Calu3 (cell line): Measurements from ENCODE around the gene SEC61G. TPM values are rescaled to one million over a fixed set of nuclear protein-coding genes. Genes with fewer than 3 reads are reported as not detected.

ENCODE experiments used
- BruUV-seq: library from RNA; stranded (reverse); fragments of 400-500 nt; replicated peaks from 2 replicates; lab custom pipeline; 2021; lab: Mats Ljungman, UMichigan
- CTCF ChIA-PET: fragments of 300-600 bp; sonication (Branson Sonifier 250); formaldehyde crosslinking; loops from one replicate; lab custom pipeline; 2022; ENCODE audit warnings: antibody characterized with exemption; lab: Charles Lee
- DNase-seq: peaks from one replicate; pipeline ENCODE4 v3.0.0; 2022
- H3K27ac Mint-ChIP-seq: one replicate; pipeline ENCODE4 v1.8.0; 2022; ENCODE audit warnings: mixed read lengths; ENCODE audit not compliant: unreplicated experiment
- H3K27me3 Mint-ChIP-seq: one replicate; pipeline ENCODE4 v1.8.0; 2022; ENCODE audit warnings: mixed read lengths; ENCODE audit not compliant: unreplicated experiment
- H3K36me3 Mint-ChIP-seq: one replicate; pipeline ENCODE4 v1.8.0; 2022; ENCODE audit warnings: mild to moderate bottlenecking, moderate library complexity, mixed read lengths; ENCODE audit not compliant: insufficient read depth, unreplicated experiment
- H3K4me1 Mint-ChIP-seq: one replicate; pipeline ENCODE4 v1.8.0; 2022; ENCODE audit warnings: mild to moderate bottlenecking, low read depth, mixed read lengths; ENCODE audit not compliant: unreplicated experiment
- H3K4me3 Mint-ChIP-seq: one replicate; pipeline ENCODE4 v1.8.0; 2022; ENCODE audit warnings: mild to moderate bottlenecking, low read depth, moderate library complexity, mixed read lengths; ENCODE audit not compliant: unreplicated experiment
- H3K9me3 Mint-ChIP-seq: one replicate; pipeline ENCODE4 v1.8.0; 2022; ENCODE audit warnings: low read depth, mixed read lengths; ENCODE audit not compliant: unreplicated experiment
- intact Hi-C: fragments of 100-400 bp; cut with micrococcal nuclease; formaldehyde crosslinking; loops from one replicate; pipeline ENCODE4 v1.10.0; 2022; ENCODE audit not compliant: unreplicated experiment
- total RNA-seq: library from RNA; stranded (reverse); gene quantifications from 2 replicates; pipeline ENCODE4 v1.2.3, GENCODE V29; 2022
- TF ChIP-seq, protein P1 (sequence below): fragments of 200-600 bp; IDR thresholded peaks from one replicate; pipeline ENCODE4 v1.8.0; 2022; ENCODE audit warnings: antibody characterized with exemption; ENCODE audit not compliant: unreplicated experiment

The SEC61G gene
- total RNA-seq, 1 experiment from 2014 or later = 202 TPM

GRCh38 chr7:54725255-54725654 is 33.8 kb downstream of the SEC61G start:
- no TSS peak for BruUV-seq
- TF ChIP-seq, protein P1, sequence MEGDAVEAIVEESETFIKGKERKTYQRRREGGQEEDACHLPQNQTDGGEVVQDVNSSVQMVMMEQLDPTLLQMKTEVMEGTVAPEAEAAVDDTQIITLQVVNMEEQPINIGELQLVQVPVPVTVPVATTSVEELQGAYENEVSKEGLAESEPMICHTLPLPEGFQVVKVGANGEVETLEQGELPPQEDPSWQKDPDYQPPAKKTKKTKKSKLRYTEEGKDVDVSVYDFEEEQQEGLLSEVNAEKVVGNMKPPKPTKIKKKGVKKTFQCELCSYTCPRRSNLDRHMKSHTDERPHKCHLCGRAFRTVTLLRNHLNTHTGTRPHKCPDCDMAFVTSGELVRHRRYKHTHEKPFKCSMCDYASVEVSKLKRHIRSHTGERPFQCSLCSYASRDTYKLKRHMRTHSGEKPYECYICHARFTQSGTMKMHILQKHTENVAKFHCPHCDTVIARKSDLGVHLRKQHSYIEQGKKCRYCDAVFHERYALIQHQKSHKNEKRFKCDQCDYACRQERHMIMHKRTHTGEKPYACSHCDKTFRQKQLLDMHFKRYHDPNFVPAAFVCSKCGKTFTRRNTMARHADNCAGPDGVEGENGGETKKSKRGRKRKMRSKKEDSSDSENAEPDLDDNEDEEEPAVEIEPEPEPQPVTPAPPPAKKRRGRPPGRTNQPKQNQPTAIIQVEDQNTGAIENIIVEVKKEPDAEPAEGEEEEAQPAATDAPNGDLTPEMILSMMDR = no peak
- no peak for DNase-seq
- CTCF ChIA-PET = no interaction called here
- H3K36me3 Mint-ChIP-seq = no peaks in the 10 kb centered on the region
- no peaks in the 10 kb centered on the region for H3K4me1 Mint-ChIP-seq
- H3K27me3 Mint-ChIP-seq = peaks cover 61% of the 10 kb centered on the region
- no peak overlapping the region for H3K4me3 Mint-ChIP-seq
- intact Hi-C loops = no loop called here
- no peaks in the 10 kb centered on the region for H3K9me3 Mint-ChIP-seq
- no peak overlapping the region for H3K27ac Mint-ChIP-seq

- Mint-ChIP-seq H3K4me1 (no peaks in the 10 kb centered on the region), H3K9me3 (peaks cover 3% of the 10 kb centered on the region), H3K4me3 (no peak overlapping the region), H3K27me3 (peaks cover 49% of the 10 kb centered on the region), H3K36me3 (no peaks in the 10 kb centered on the region), H3K27ac (no peak overlapping the region)
- no peak for DNase-seq
- intact Hi-C loops = no loop called here
- no TSS peak for BruUV-seq
- CTCF ChIA-PET = no interaction called here
- TF ChIP-seq, protein P1 = no peak
These were observed 36.5 kb downstream of the SEC61G start for GRCh38 chr7:54722502-54722901.

DNA sequence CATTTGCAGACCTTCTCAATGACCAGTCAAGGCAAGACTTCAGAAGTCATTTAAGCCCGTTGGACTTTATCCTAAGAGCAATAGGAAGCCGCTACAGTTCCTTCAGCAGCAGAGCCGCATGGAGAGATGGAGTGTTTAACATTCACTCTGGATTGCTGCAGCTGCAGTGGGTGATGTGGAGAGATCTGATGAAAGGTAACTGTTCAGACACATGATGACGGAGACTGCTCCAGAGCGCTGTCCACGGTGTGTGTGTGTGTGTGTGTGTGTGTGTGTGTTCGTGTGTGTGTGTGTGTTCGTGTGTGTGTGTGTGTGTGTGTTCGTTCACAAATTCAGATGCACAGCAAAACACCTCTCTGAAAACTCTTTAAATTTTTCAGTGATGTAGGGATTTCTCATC is 37.0 kb downstream of the SEC61G start:
- Mint-ChIP-seq H3K27ac (no peak overlapping the region), H3K36me3 (no peaks in the 10 kb centered on the region), H3K9me3 (peaks cover 3% of the 10 kb centered on the region), H3K4me1 (no peaks in the 10 kb centered on the region), H3K27me3 (peaks cover 47% of the 10 kb centered on the region), H3K4me3 (no peak overlapping the region)
- CTCF ChIA-PET = no interaction called here
- DNase-seq = no peak
- TF ChIP-seq, protein P1 = no peak
- no TSS peak for BruUV-seq
- intact Hi-C loops = no loop called here

DNA sequence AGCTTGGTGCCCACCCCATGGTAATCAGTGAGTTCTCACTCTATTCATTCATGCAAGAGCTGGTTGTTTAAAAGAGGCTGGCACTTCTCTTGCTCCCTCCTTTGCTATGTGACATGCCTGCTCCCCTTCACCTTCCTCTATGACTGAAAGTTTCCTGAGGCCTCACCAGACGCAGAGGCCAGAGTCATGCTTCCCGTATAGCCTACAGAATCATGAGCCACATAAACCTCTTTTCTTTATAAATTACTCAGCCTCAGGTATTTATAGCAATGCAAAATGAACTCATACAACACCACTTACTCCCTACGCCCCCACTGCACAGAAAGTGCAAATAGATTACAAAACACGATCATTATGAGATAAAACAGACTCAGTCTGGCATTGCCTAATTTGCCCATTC is 39.0 kb downstream of the SEC61G start:
- intact Hi-C loops = no loop called here
- H3K4me1 Mint-ChIP-seq = no peaks in the 10 kb centered on the region
- CTCF ChIA-PET = interaction anchor here (0.5 kb wide), 1 partner anchor 1516 kb away, joined by 3 read pairs; no protein-coding TSS in a partner anchor
- no peaks in the 10 kb centered on the region for H3K36me3 Mint-ChIP-seq
- peaks cover 47% of the 10 kb centered on the region for H3K27me3 Mint-ChIP-seq
- DNase-seq = no peak
- peaks cover 3% of the 10 kb centered on the region for H3K9me3 Mint-ChIP-seq
- H3K27ac Mint-ChIP-seq = no peak overlapping the region
- no TSS peak for BruUV-seq
- TF ChIP-seq, protein P1 = no peak
- no peak overlapping the region for H3K4me3 Mint-ChIP-seq
